Panc1 (cell line): ENCODE measurements around the gene TPI1.

Experiments used
- CTCF ChIP-seq: fragments of 450-650 bp; IDR thresholded peaks from 2 replicates; pipeline ENCODE4 v1.5.1; 2017; ENCODE audit warnings: mild to moderate bottlenecking
- POLR2AphosphoS5 ChIP-seq: IDR thresholded peaks from 2 replicates; pipeline ENCODE4 v1.6.1; 2012; ENCODE audit warnings: mild to moderate bottlenecking, low read depth, low read length, moderate library complexity
- SIN3A ChIP-seq: IDR thresholded peaks from 2 replicates; pipeline ENCODE4 v1.6.1; 2012; ENCODE audit warnings: low read depth, mild to moderate bottlenecking, low read length, moderate library complexity, borderline replicate concordance; ENCODE audit not compliant: insufficient read depth
- TCF7L2 ChIP-seq: IDR thresholded peaks from 2 replicates; pipeline ENCODE4 v1.6.1; 2011; ENCODE audit warnings: mild to moderate bottlenecking, low read depth, low read length, inconsistent platforms
- TF ChIP-seq, protein P1 (sequence below), 2 experiments: IDR thresholded peaks; 2 replicates each; pipeline ENCODE4 v1.6.1; 2011 to 2012; ENCODE audit warnings: low read depth in 2 of 2, control low read depth in 1 of 2, low read length in 1 of 2, mild to moderate bottlenecking in 1 of 2, moderate library complexity in 1 of 2; ENCODE audit not compliant: insufficient read depth in 1 of 2

DNA sequence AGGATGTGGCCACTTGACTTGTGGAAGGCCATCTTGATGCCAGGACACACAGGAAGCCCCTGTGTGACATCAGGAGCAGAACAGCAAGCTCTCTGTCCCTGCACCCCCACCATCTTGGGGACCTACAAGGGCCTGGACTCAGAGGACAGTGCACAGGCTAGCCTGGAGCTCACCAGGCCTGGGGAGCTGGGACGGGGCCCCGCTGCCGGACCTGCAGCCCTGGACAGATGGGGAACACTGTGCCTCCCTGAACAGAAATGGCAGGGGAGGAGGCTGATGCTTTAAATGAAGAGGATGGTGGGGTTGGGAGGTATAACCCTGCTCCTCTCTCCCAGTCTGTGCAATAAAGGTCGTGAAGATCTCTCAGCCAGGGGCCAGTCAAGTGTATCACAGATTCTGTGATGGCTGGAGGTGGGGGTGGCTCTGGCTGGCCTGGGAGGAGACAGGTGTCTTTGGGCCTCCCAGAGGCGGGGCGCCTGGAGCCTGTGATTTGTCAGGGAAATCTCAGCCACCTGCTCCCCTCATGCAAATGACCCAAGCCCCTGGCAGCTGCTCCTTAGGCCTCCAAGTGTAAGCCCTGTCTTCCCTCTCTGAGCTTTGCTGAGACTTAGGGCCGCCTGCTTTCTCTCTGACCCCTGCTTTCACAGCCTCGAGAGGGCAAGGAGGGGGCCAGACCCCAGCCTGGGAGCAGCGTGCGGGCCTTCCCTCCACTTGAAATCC lies 27.7 kb upstream of the TPI1 start:
- TF ChIP-seq CTCF (no peak), POLR2AphosphoS5 (no peak), TCF7L2 (no peak), SIN3A (no peak)
- TF ChIP-seq, protein P1, sequence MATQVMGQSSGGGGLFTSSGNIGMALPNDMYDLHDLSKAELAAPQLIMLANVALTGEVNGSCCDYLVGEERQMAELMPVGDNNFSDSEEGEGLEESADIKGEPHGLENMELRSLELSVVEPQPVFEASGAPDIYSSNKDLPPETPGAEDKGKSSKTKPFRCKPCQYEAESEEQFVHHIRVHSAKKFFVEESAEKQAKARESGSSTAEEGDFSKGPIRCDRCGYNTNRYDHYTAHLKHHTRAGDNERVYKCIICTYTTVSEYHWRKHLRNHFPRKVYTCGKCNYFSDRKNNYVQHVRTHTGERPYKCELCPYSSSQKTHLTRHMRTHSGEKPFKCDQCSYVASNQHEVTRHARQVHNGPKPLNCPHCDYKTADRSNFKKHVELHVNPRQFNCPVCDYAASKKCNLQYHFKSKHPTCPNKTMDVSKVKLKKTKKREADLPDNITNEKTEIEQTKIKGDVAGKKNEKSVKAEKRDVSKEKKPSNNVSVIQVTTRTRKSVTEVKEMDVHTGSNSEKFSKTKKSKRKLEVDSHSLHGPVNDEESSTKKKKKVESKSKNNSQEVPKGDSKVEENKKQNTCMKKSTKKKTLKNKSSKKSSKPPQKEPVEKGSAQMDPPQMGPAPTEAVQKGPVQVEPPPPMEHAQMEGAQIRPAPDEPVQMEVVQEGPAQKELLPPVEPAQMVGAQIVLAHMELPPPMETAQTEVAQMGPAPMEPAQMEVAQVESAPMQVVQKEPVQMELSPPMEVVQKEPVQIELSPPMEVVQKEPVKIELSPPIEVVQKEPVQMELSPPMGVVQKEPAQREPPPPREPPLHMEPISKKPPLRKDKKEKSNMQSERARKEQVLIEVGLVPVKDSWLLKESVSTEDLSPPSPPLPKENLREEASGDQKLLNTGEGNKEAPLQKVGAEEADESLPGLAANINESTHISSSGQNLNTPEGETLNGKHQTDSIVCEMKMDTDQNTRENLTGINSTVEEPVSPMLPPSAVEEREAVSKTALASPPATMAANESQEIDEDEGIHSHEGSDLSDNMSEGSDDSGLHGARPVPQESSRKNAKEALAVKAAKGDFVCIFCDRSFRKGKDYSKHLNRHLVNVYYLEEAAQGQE (IDR thresholded peaks at IDR 0.05; ENCODE audit: insufficient read depth in 1 of 2, low read depth in 2 of 2, low read length in 1 of 2), result no peak
